H1 (cell line): ENCODE measurements around the gene CHST3. TPM values are rescaled to one million over a fixed set of nuclear protein-coding genes. Genes with fewer than 3 reads are reported as not detected.

Experiments
- CTCF ChIA-PET: fragments of 300-600 bp; sonication (Branson Sonifier 250); formaldehyde crosslinking; loops from one replicate; lab custom pipeline; 2021; ENCODE audit not compliant: partially characterized antibody; lab: Charles Lee
- POLR2A ChIA-PET: fragments of 300-600 bp; sonication (Branson Sonifier 250); formaldehyde crosslinking; loops from one replicate; lab custom pipeline; 2021; ENCODE audit warnings: inconsistent platforms; ENCODE audit not compliant: partially characterized antibody; lab: Charles Lee
- DNase-seq, 2 experiments: peaks; one replicate each; pipeline versions ENCODE4 v3.0.0 to v3.0.0-alpha.2; 2010 to 2022; ENCODE audit warnings: low spot score in 2 of 2, low read depth in 1 of 2, mixed read lengths in 1 of 2
- FAIRE-seq: peaks from 2 replicates; lab custom pipeline; 2011; peaks lifted over from hg19 to GRCh38; lab: Jason Lieb, UNC
- H2AFZ ChIP-seq: 2 replicates; pipeline ENCODE4 v1.8.1; 2012; ENCODE audit warnings: low read length, inconsistent platforms
- H2AK5ac ChIP-seq: 2 replicates; pipeline ENCODE4 v1.6.1; 2013; ENCODE audit warnings: low read depth, low read length
- H2BK120ac ChIP-seq: replicated peaks from 2 replicates; pipeline ENCODE3; 2013; ENCODE audit warnings: low read depth, low read length, inconsistent platforms
- H2BK12ac ChIP-seq: 2 replicates; pipeline ENCODE4 v1.6.1; 2013; ENCODE audit warnings: low read depth, low read length
- H2BK15ac ChIP-seq: 2 replicates; pipeline ENCODE4 v1.6.1; 2013; ENCODE audit warnings: low read length
- H2BK20ac ChIP-seq: 2 replicates; pipeline ENCODE4 v1.6.1; 2013; ENCODE audit warnings: low read length
- H2BK5ac ChIP-seq: 2 replicates; pipeline ENCODE4 v1.6.1; 2013; ENCODE audit warnings: low read depth, low read length
- H3K14ac ChIP-seq: 2 replicates; pipeline ENCODE4 v1.6.1; 2013; ENCODE audit warnings: inconsistent platforms; ENCODE audit not compliant: insufficient read length
- H3K18ac ChIP-seq: 2 replicates; pipeline ENCODE4 v1.6.1; 2013; ENCODE audit warnings: low read length; ENCODE audit errors: extremely low read depth
- H3K23ac ChIP-seq: 2 replicates; pipeline ENCODE4 v1.6.1; 2013; ENCODE audit warnings: inconsistent platforms; ENCODE audit not compliant: insufficient read length
- H3K23me2 ChIP-seq: 2 replicates; pipeline ENCODE4 v1.6.1; 2013; ENCODE audit warnings: low read depth, low read length
- H3K27ac ChIP-seq: 2 replicates; pipeline ENCODE4 v1.6.1; 2011; ENCODE audit warnings: low read depth, low read length, inconsistent platforms
- H3K27me3 ChIP-seq, 4 experiments: replicated peaks in 1 of 4; 1 replicate in 1 of 4; 2 replicates in 3 of 4; pipeline versions ENCODE4 v1.6.1 to v1.8.1; 2011 to 2013; ENCODE audit warnings: low read length in 3 of 4, mild to moderate bottlenecking in 3 of 4, inconsistent platforms in 2 of 4, mixed read lengths in 2 of 4, moderate library complexity in 1 of 4; ENCODE audit not compliant: control insufficient read depth in 3 of 4, insufficient read depth in 3 of 4; ENCODE audit errors: extremely low read depth in 1 of 4
- H3K36me3 ChIP-seq, 4 experiments: 2 replicates each; pipeline versions ENCODE4 v1.6.1 to v1.8.1; 2011 to 2013; ENCODE audit warnings: mild to moderate bottlenecking in 4 of 4, low read length in 3 of 4, moderate library complexity in 2 of 4, control low read depth in 1 of 4, inconsistent platforms in 1 of 4; ENCODE audit not compliant: insufficient read depth in 4 of 4, control insufficient read depth in 2 of 4
- H3K4ac ChIP-seq: replicated peaks from 2 replicates; pipeline ENCODE3; 2013; ENCODE audit warnings: low read length, low read depth, mixed read lengths, inconsistent platforms; ENCODE audit not compliant: insufficient read length
- H3K4me1 ChIP-seq, 4 experiments: replicated peaks in 1 of 4; 1 replicate in 1 of 4; 2 replicates in 3 of 4; pipeline versions ENCODE4 v1.6.1 to v1.8.1; 2011 to 2013; ENCODE audit warnings: low read length in 3 of 4, inconsistent platforms in 2 of 4, mixed read lengths in 1 of 4; ENCODE audit not compliant: insufficient read depth in 4 of 4, control insufficient read depth in 3 of 4
- H3K4me2 ChIP-seq, 2 experiments: 2 replicates each; pipeline versions ENCODE4 v1.6.1 to v1.8.1; 2011 to 2013; ENCODE audit warnings: low read depth in 2 of 2, low read length in 2 of 2, control low read depth in 1 of 2, inconsistent platforms in 1 of 2, mild to moderate bottlenecking in 1 of 2; ENCODE audit not compliant: insufficient read depth in 1 of 2
- H3K4me3 ChIP-seq, 4 experiments: fragments of 200-600, 300-600 bp in 1 of 4; sonication (generic), shearing (Covaris generic), sonication (Bioruptor Twin) in 1 of 4; 2 replicates each; pipeline versions ENCODE4 v1.5.1 to v1.8.1; 2011 to 2016; ENCODE audit warnings: low read length in 4 of 4, low read depth in 3 of 4, control low read depth in 2 of 4, inconsistent platforms in 2 of 4, mild to moderate bottlenecking in 2 of 4, mixed read lengths in 1 of 4, moderate library complexity in 1 of 4; ENCODE audit not compliant: insufficient read depth in 2 of 4; ENCODE audit errors: extremely low read depth in 1 of 4
- H3K56ac ChIP-seq: replicated peaks from 2 replicates; pipeline ENCODE3; 2013; ENCODE audit warnings: low read depth, mild to moderate bottlenecking, mixed read lengths, low read length, inconsistent platforms; ENCODE audit not compliant: insufficient read length
- H3K79me1 ChIP-seq: 2 replicates; pipeline ENCODE4 v1.6.1; 2013; ENCODE audit warnings: low read depth, low read length, control low read depth
- H3K79me2 ChIP-seq, 2 experiments: 2 replicates each; pipeline versions ENCODE4 v1.6.1 to v1.8.1; 2012 to 2013; ENCODE audit warnings: low read length in 2 of 2, mild to moderate bottlenecking in 2 of 2, inconsistent platforms in 1 of 2; ENCODE audit not compliant: insufficient read depth in 2 of 2, control insufficient read depth in 1 of 2
- H3K9ac ChIP-seq, 4 experiments: replicated peaks in 1 of 4; 1 replicate in 1 of 4; 2 replicates in 3 of 4; pipeline versions ENCODE4 v1.6.1 to v1.8.1; 2011 to 2013; ENCODE audit warnings: low read depth in 3 of 4, low read length in 3 of 4, control low read depth in 2 of 4, mild to moderate bottlenecking in 2 of 4, moderate library complexity in 2 of 4, inconsistent platforms in 1 of 4; ENCODE audit errors: extremely low read depth in 1 of 4
- H3K9me3 ChIP-seq, 2 experiments: 2 replicates each; pipeline versions ENCODE4 v1.6.1 to v1.8.1; 2012 to 2013; ENCODE audit warnings: mild to moderate bottlenecking in 2 of 2, moderate library complexity in 2 of 2, control low read depth in 1 of 2, inconsistent platforms in 1 of 2, low read depth in 1 of 2, low read length in 1 of 2, mixed read lengths in 1 of 2; ENCODE audit not compliant: insufficient read depth in 2 of 2
- H4K20me1 ChIP-seq, 2 experiments: replicated peaks in 1 of 2; 2 replicates each; pipeline versions ENCODE3 to v1.8.1; 2011 to 2013; ENCODE audit warnings: inconsistent platforms in 2 of 2, low read length in 2 of 2, mild to moderate bottlenecking in 1 of 2; ENCODE audit not compliant: insufficient read depth in 2 of 2, control insufficient read depth in 1 of 2
- H4K5ac ChIP-seq: 2 replicates; pipeline ENCODE4 v1.6.1; 2013; ENCODE audit warnings: low read length, low read depth, mixed read lengths, inconsistent platforms; ENCODE audit not compliant: insufficient read length
- H4K8ac ChIP-seq: 2 replicates; pipeline ENCODE4 v1.8.0; 2013; ENCODE audit warnings: mild to moderate bottlenecking, moderate library complexity, low read length, inconsistent platforms; ENCODE audit not compliant: insufficient read depth; ENCODE audit errors: extremely low read depth
- H4K91ac ChIP-seq: replicated peaks from 2 replicates; pipeline ENCODE3; 2013; ENCODE audit warnings: low read length, mixed read lengths, inconsistent platforms; ENCODE audit not compliant: insufficient read length
- ATF2 ChIP-seq: IDR thresholded peaks from 2 replicates; pipeline ENCODE4 v1.6.1; 2012; ENCODE audit warnings: low read length, inconsistent platforms
- BACH1 ChIP-seq: IDR thresholded peaks from 2 replicates; pipeline ENCODE4 v1.6.1; 2012; ENCODE audit warnings: low read length, improper control_type of control experiment
- JUN ChIP-seq: IDR thresholded peaks from 2 replicates; pipeline ENCODE4 v1.6.1; 2011; ENCODE audit warnings: low read depth, mild to moderate bottlenecking, improper control_type of control experiment, low read length
- SAP30 ChIP-seq: fragments of 300-600 bp; sonication (generic); IDR thresholded peaks from 2 replicates; pipeline ENCODE4 v1.7.1; 2012; ENCODE audit warnings: low read length, moderate library complexity, mild to moderate bottlenecking, inconsistent platforms; ENCODE audit not compliant: insufficient read depth, insufficient replicate concordance
- TAF7 ChIP-seq: optimal IDR thresholded peaks from 2 replicates; pipeline ENCODE3; 2011; ENCODE audit warnings: low read depth, mild to moderate bottlenecking, inconsistent platforms, low read length, moderate library complexity, borderline replicate concordance
- WGBS, 2 experiments: shearing (Covaris generic) in 1 of 2; methylation state at CpG; one replicate each; pipeline versions ENCODE4 v1.1.6 to v1.1.7; 2013 to 2015; ENCODE audit warnings: low lambda C conversion rate in 2 of 2, mixed read lengths in 2 of 2, inconsistent platforms in 1 of 2, low coverage in 1 of 2, missing lambda C conversion rate in 1 of 2; ENCODE audit not compliant: insufficient replicate concordance in 2 of 2, insufficient coverage in 1 of 2, insufficient read length in 1 of 2; ENCODE audit errors: extremely low coverage in 1 of 2, missing lambda C conversion rate in 1 of 2; 5-methylcytosine and 5-hydroxymethylcytosine counted together
- polyA plus RNA-seq, 7 experiments: library from polyadenylated mRNA; depleted of rRNA in 3 of 7; stranded (reverse) in 5 of 7; unstranded in 2 of 7; fragments of >200 nt in 5 of 7; fragments of 200-250 nt in 2 of 7; gene quantifications; 1 replicate in 5 of 7; 2 replicates in 1 of 7; 4 replicates in 1 of 7; pipeline versions ENCODE4 v1.2.1 to v1.2.3, GENCODE V29; 2011 to 2013; ENCODE audit warnings: missing spikeins in 2 of 7, mixed read lengths in 2 of 7
- total RNA-seq: library from RNA; stranded (reverse); fragmentation: NEBNext Ultra II Directional; extraction: Animal tissue kit (Norgen Biotek cat#: 25700); gene quantifications from 2 replicates; pipeline ENCODE4 v1.2.1, GENCODE V29; 2021
- TF ChIP-seq, protein P1 (sequence below): IDR thresholded peaks from 2 replicates; pipeline ENCODE4 v1.6.1; 2012; ENCODE audit warnings: inconsistent platforms

The CHST3 gene
- total and polyA plus RNA-seq, 2 of the 8 experiments (the other 6 are each of a cell fraction or from before 2014, with no cell fraction given): 2.0 to 5.8 TPM

GRCh38 chr10:71970869-71971268 lies 6.7 kb downstream of the CHST3 start:
- H2BK20ac ChIP-seq: no peak overlapping the region
- TF ChIP-seq BACH1 (no peak), SAP30 (no peak), TAF7 (no peak), ATF2 (no peak), JUN (no peak)
- TF ChIP-seq, protein P1, sequence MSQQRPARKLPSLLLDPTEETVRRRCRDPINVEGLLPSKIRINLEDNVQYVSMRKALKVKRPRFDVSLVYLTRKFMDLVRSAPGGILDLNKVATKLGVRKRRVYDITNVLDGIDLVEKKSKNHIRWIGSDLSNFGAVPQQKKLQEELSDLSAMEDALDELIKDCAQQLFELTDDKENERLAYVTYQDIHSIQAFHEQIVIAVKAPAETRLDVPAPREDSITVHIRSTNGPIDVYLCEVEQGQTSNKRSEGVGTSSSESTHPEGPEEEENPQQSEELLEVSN: no peak
- no peak for DNase-seq
- no peak overlapping the region for H4K8ac ChIP-seq
- H3K14ac ChIP-seq: no peak overlapping the region
- H2BK12ac ChIP-seq: no peak overlapping the region
- H3K4me3 ChIP-seq: no peak overlapping the region
- no peak overlapping the region for H2BK15ac ChIP-seq
- H3K18ac ChIP-seq: no peak overlapping the region
- H3K36me3 ChIP-seq: no peaks in the 10 kb centered on the region
- H3K56ac ChIP-seq: no peak overlapping the region
- H3K4ac ChIP-seq: no peak overlapping the region
- peaks cover 0 to 8% (median 5%) of the 10 kb centered on the region in 4 experiments; a peak in 5 of 7 replicates for H3K27me3 ChIP-seq
- no peak overlapping the region for H2AK5ac ChIP-seq
- CTCF ChIA-PET: interaction anchor here (0.9 to 6.4 kb wide), 16 partner anchors 10 to 295 kb away, joined by 3 to 26 read pairs (median 4); no protein-coding TSS in a partner anchor
- H3K9me3 ChIP-seq: no peaks in the 10 kb centered on the region
- H2BK5ac ChIP-seq: no peak overlapping the region
- no peaks in the 10 kb centered on the region for H3K23me2 ChIP-seq
- H3K9ac ChIP-seq: no peak overlapping the region
- 71% methylated on average over 4 of the region's 4 CpGs; no CpG with 5 or more reads in 1 of the 2 experiments for WGBS, 2 experiments
- no peak overlapping the region for H3K27ac ChIP-seq
- peaks cover 5% of the 10 kb centered on the region for H3K79me1 ChIP-seq
- peaks cover 0 to 6% (median 2%) of the 10 kb centered on the region in 4 experiments; a peak in 1 of 7 replicates for H3K4me1 ChIP-seq
- FAIRE-seq: no peak
- no peak overlapping the region for H2BK120ac ChIP-seq
- POLR2A ChIA-PET: interaction anchor here (1.0 to 1.6 kb wide), 2 partner anchors 303 to 358 kb away, joined by 3 to 4 read pairs; partner anchors contain the start of gene DDIT4
- H3K4me2 ChIP-seq: no peak overlapping the region
- H4K5ac ChIP-seq: no peak overlapping the region
- H3K23ac ChIP-seq: no peak overlapping the region
- no peak overlapping the region for H4K91ac ChIP-seq
- no peaks in the 10 kb centered on the region for H4K20me1 ChIP-seq
- H2AFZ ChIP-seq: no peak overlapping the region
- H3K79me2 ChIP-seq: no peaks in the 10 kb centered on the region
